Body of pancreas (tissue), 4 donors: ENCODE results near the gene CNP.

Experiments
- CTCF ChIP-seq, 7 experiments: fragments of 450-650 bp in 4 of 7; fragments of 200-600 bp in 3 of 7; sonication (generic) in 3 of 7; IDR thresholded peaks; one replicate each; pipeline ENCODE4 v1.5.1; 2016 to 2019; ENCODE audit warnings: antibody characterized with exemption in 7 of 7
- POLR2A ChIP-seq, 3 donors: fragments of 450-650 bp; IDR thresholded peaks; one replicate each; pipeline ENCODE4 v1.6.1; 2016; ENCODE audit warnings: antibody characterized with exemption in 3 of 3, mild to moderate bottlenecking in 2 of 3

- TF ChIP-seq POLR2A (IDR thresholded peaks at IDR 0.05) = no peak
- no peak for TF ChIP-seq CTCF (IDR thresholded peaks at IDR 0.05)
These were observed 23.8 kb upstream of the CNP start for GRCh38 chr17:41942626-41943373.
